K562 (cell line): Measurements from ENCODE around the gene GPATCH2L. TPM values are rescaled to one million over a fixed set of nuclear protein-coding genes. Genes with fewer than 3 reads are reported as not detected.
A peak's percentile ranks its signal among the peaks of the same experiment; 100 is the strongest.

ENCODE experiments used
- ADNP ChIP-seq: fragments of 200-800 bp; sonication (Bioruptor generic); IDR thresholded peaks from 2 replicates; pipeline ENCODE4 v1.6.1; 2016; ENCODE audit warnings: missing genetic modification characterization, missing compliant biosample characterization
- ATF3 ChIP-seq, 2 experiments: fragments of 450-650 bp in 1 of 2; sonication (generic) in 1 of 2; formaldehyde crosslinking in 1 of 2; IDR thresholded peaks in 1 of 2; conservative IDR thresholded peaks in 1 of 2; 2 replicates each; pipeline versions ENCODE4 v1.6.1 to v1.8.1; 2016 to 2023; ENCODE audit warnings: mild to moderate bottlenecking in 2 of 2, moderate library complexity in 2 of 2, inconsistent platforms in 1 of 2, missing genetic modification reagents in 1 of 2
- ERF ChIP-seq: fragments of 450-650 bp; formaldehyde crosslinking; IDR thresholded peaks from 2 replicates; pipeline ENCODE4 v1.4.0; 2020; ENCODE audit warnings: mild to moderate bottlenecking, mixed read lengths
- ETS1 ChIP-seq: conservative IDR thresholded peaks from 2 replicates; pipeline ENCODE4 v1.6.1; 2011; ENCODE audit warnings: low read depth, mild to moderate bottlenecking, low read length; ENCODE audit not compliant: control insufficient read depth
- GABPA ChIP-seq: fragments of 200-800 bp; sonication (Bioruptor generic); conservative IDR thresholded peaks from 2 replicates; pipeline ENCODE4 v1.6.1; 2016; ENCODE audit warnings: low read depth, missing genetic modification characterization, missing compliant biosample characterization
- JUND ChIP-seq, 2 experiments: IDR thresholded peaks; 2 replicates in 1 of 2; 3 replicates in 1 of 2; pipeline ENCODE4 v1.6.1; 2011; ENCODE audit warnings: borderline replicate concordance in 2 of 2, low read depth in 2 of 2, low read length in 2 of 2, improper control_type of control experiment in 1 of 2, missing biosample characterization in 1 of 2, missing genetic modification characterization in 1 of 2, missing genetic modification reagents in 1 of 2
- KLF16 ChIP-seq: IDR thresholded peaks from 2 replicates; pipeline ENCODE4 v1.6.1; 2016; ENCODE audit warnings: antibody characterized with exemption
- POLR2AphosphoS5 ChIP-seq: IDR thresholded peaks from 2 replicates; pipeline ENCODE4 v1.6.1; 2011; ENCODE audit warnings: mild to moderate bottlenecking, low read depth, low read length, moderate library complexity; ENCODE audit not compliant: control insufficient read depth, insufficient read depth
- RBBP5 ChIP-seq: fragments of 200-600 bp; sonication (generic); IDR thresholded peaks from 2 replicates; pipeline ENCODE4 v1.6.1; 2012; ENCODE audit warnings: borderline replicate concordance, mild to moderate bottlenecking, low read length, control low read depth, inconsistent platforms; ENCODE audit not compliant: insufficient read depth, poor library complexity, severe bottlenecking
- RBM22 ChIP-seq: fragments of 200-400 bp; formaldehyde crosslinking; IDR thresholded peaks from 2 replicates; pipeline ENCODE4 v1.6.1; 2018; ENCODE audit warnings: low read length, low read depth; ENCODE audit not compliant: poor library complexity, severe bottlenecking
- SETDB1 ChIP-seq: IDR thresholded peaks from one replicate; pipeline ENCODE4 v1.6.1; 2012; ENCODE audit warnings: low read length, control low read depth, inconsistent platforms
- SIN3A ChIP-seq, 2 experiments: fragments of 150-350 bp in 1 of 2; IDR thresholded peaks; 2 replicates each; pipeline ENCODE4 v1.6.1; 2011 to 2016; ENCODE audit warnings: borderline replicate concordance in 2 of 2, low read depth in 2 of 2, low read length in 2 of 2, mild to moderate bottlenecking in 2 of 2, moderate library complexity in 2 of 2; ENCODE audit not compliant: control insufficient read depth in 1 of 2
- SP1 ChIP-seq: sonication (generic); formaldehyde crosslinking; IDR thresholded peaks from 2 replicates; pipeline ENCODE4 v1.8.1; 2022; ENCODE audit warnings: mild to moderate bottlenecking, missing genetic modification reagents
- SPI1 ChIP-seq: IDR thresholded peaks from 2 replicates; pipeline ENCODE4 v1.6.1; 2011; ENCODE audit warnings: low read depth, low read length, control low read depth, borderline replicate concordance
- TAF9B ChIP-seq: fragments of 450-650 bp; IDR thresholded peaks from 2 replicates; pipeline ENCODE4 v1.6.1; 2018; ENCODE audit warnings: mild to moderate bottlenecking; ENCODE audit not compliant: partially characterized antibody
- TARDBP ChIP-seq: fragments of 450-650 bp; IDR thresholded peaks from 2 replicates; pipeline ENCODE4 v1.6.1; 2016
- TFAP4 ChIP-seq: sonication (generic); formaldehyde crosslinking; IDR thresholded peaks from 2 replicates; pipeline ENCODE4 v1.8.0; 2022; ENCODE audit warnings: missing genetic modification reagents, mild to moderate bottlenecking, moderate library complexity, borderline replicate concordance
- ZBTB8A ChIP-seq: fragments of 450-650 bp; IDR thresholded peaks from 2 replicates; pipeline ENCODE4 v1.6.1; 2018; ENCODE audit warnings: mild to moderate bottlenecking, moderate library complexity; ENCODE audit not compliant: partially characterized antibody
- ZFX ChIP-seq: sonication (generic); formaldehyde crosslinking; IDR thresholded peaks from 2 replicates; pipeline ENCODE4 v1.8.0; 2022; ENCODE audit warnings: mild to moderate bottlenecking, missing genetic modification reagents, moderate library complexity
- ZKSCAN3 ChIP-seq: fragments of 250-450 bp; sonication (Bioruptor Pico); IDR thresholded peaks from 2 replicates; pipeline ENCODE4 v1.4.0; 2020
- ZNF511 ChIP-seq: sonication (generic); formaldehyde crosslinking; IDR thresholded peaks from 2 replicates; pipeline ENCODE4 v1.8.0; 2022; ENCODE audit warnings: mild to moderate bottlenecking, missing genetic modification reagents
- ZNF76 ChIP-seq: fragments of 250-450 bp; sonication (Bioruptor Pico); IDR thresholded peaks from 2 replicates; pipeline ENCODE4 v1.4.0; 2020; ENCODE audit warnings: mild to moderate bottlenecking, moderate library complexity, borderline replicate concordance
- polyA plus RNA-seq, 8 experiments: library from polyadenylated mRNA; depleted of rRNA in 4 of 8; stranded (reverse) in 5 of 8; unstranded in 3 of 8; fragments of >200 nt; fragmentation: Nextera tagmentation in 2 of 8; fragmentation: Illumina TruSeq in 1 of 8; extraction: Ambion mirVana in 2 of 8; extraction: Trizol in 1 of 8; gene quantifications; 2 replicates each; pipeline versions ENCODE4 v1.2.1 to v1.2.3, GENCODE V29; 2011 to 2014; ENCODE audit warnings: inconsistent platforms in 1 of 8, missing spikeins in 1 of 8
- total RNA-seq, 7 experiments: library from RNA; depleted of rRNA in 6 of 7; stranded (reverse); fragments of >200 nt in 6 of 7; fragmentation: Illumina TruSeq in 2 of 7; extraction: Trizol in 2 of 7; gene quantifications; 2 replicates each; pipeline versions ENCODE4 v1.2.1 to v1.2.3, GENCODE V29; 2011 to 2021; ENCODE audit warnings: low replicate concordance in 1 of 7

Gene GPATCH2L
- total and polyA plus RNA-seq, 9 of the 15 experiments (the other 6 are each of a cell fraction or from before 2014, with no cell fraction given): 13.1 to 39.6 (median 20.0) TPM

- TF ChIP-seq ZNF511 (CRISPR knock-in tag) (peak; percentile 49), ATF3 (IDR thresholded peaks at IDR 0.05) (peak; percentile 39; the same call in 1 of the 2 replicates), ATF3 (CRISPR knock-in tag; conservative IDR thresholded peaks at IDR 0.05) (no peak), KLF16 (no peak), GABPA (tag) (peak; percentile 94), SPI1 (peak; percentile 68), ZFX (CRISPR knock-in tag) (peak; percentile 81), JUND (IDR thresholded peaks at IDR 0.05; ENCODE audit: borderline replicate concordance, low read depth, low read length) (peak; percentile 56), JUND (tag; IDR thresholded peaks at IDR 0.05; ENCODE audit: borderline replicate concordance, low read depth, low read length) (no peak), ADNP (tag) (no peak), SETDB1 (no peak), RBM22 (no peak), TFAP4 (CRISPR knock-in tag) (peak; percentile 73; the same call in 1 of the 2 replicates), SP1 (peak; percentile 64; the same call in 1 of the 2 replicates), ETS1 (0 out of 2 replicates have a peak, but pooled peaks have one; percentile 54), ZKSCAN3 (CRISPR knock-in tag) (no peak), ERF (CRISPR knock-in tag) (no peak), TAF9B (peak; percentile 59), ZNF76 (CRISPR knock-in tag) (no peak), RBBP5 (peak; percentile 61), SIN3A (IDR thresholded peaks at IDR 0.05; ENCODE audit: borderline replicate concordance in 2 of 2, control insufficient read depth in 1 of 2, low read depth in 2 of 2, low read length in 2 of 2) (peak in 1 of 2 experiments; percentile 76; a peak in 1 of 4 replicates), POLR2AphosphoS5 (peak; percentile 79), ZBTB8A (no peak), TARDBP (no peak)
These were observed at the start of gene GPATCH2L (continued) for GRCh38 chr14:76151398-76152332.
